BE2C (cell line): ENCODE data around the gene SCYGR7.

Source experiments
- DNase-seq: peaks from one replicate; pipeline ENCODE4 v3.0.0-alpha.2; 2020
- H3K27me3 ChIP-seq: fragments of 250-450 bp; sonication (Bioruptor Pico); 2 replicates; pipeline ENCODE4 v1.5.1; 2020; ENCODE audit warnings: mild to moderate bottlenecking
- H3K36me3 ChIP-seq: fragments of 250-450 bp; sonication (Bioruptor Pico); 2 replicates; pipeline ENCODE4 v1.5.1; 2020; ENCODE audit warnings: mild to moderate bottlenecking
- H3K4me1 ChIP-seq: fragments of 250-450 bp; sonication (Bioruptor Pico); 2 replicates; pipeline ENCODE4 v1.5.1; 2020
- H3K4me3 ChIP-seq: 2 replicates; pipeline ENCODE4 v1.5.1; 2011; ENCODE audit warnings: low read depth, low read length
- H3K9me3 ChIP-seq: fragments of 250-450 bp; sonication (Bioruptor Pico); 2 replicates; pipeline ENCODE4 v1.5.1; 2020
- TF ChIP-seq, protein P1 (sequence below): IDR thresholded peaks from 2 replicates; pipeline ENCODE4 v1.5.1; 2012; ENCODE audit warnings: mild to moderate bottlenecking, low read depth, low read length

SCYGR7 gene

DNA sequence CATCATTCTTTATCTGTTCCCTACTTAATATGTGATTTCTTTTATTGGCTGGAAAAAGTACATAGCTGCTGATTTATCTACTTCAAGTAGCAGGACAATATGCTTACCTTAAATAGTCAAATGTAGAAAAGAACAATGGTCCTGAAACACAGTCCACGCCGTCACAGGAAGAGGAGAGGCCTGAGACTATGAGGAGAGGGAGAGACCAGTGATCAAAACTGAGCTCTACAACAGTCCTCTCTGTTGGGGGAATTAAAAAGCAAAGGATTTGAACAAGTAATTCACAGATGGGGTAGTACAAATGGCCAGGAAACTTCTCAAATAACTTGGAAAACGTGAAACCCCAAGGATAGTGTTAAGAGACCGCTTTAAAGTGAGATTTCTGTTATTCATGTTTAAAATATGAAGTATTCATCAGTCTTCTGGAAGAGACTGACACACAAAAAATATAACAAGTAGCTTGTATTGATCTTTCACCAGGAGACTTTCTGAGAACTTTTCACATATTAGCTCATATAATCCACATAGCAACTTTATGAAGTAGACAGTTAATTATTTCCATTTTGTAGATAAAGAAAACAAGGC is 37.7 kb downstream of the SCYGR7 start:
- no peak for DNase-seq
- no peak overlapping the region for H3K4me3 ChIP-seq

DNA sequence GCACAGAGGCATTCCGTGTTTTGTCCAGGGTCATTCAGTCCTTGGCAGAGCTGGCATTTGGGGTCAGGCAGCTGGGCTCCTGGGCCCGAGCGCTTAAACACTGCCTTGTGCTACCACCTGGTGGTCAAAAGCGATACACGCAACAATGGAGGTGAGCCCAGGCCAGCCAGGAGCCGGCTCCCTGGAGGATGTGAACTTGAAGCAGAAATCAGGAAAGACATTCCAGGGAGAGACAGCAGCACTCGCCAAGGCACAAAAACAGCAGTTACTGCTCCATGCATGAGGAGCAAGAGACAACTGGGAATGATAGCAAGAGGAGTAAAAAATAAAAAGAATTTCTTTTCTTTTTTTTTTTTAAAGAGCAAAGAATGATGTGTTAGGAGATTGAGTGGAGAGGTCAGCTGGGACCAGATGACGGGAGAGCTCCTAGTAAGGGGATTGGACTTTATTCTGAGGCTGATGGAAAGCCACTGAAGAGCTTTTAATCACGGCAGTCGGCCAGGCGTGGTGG is 38.3 kb downstream of the SCYGR7 start:
- TF ChIP-seq, protein P1, sequence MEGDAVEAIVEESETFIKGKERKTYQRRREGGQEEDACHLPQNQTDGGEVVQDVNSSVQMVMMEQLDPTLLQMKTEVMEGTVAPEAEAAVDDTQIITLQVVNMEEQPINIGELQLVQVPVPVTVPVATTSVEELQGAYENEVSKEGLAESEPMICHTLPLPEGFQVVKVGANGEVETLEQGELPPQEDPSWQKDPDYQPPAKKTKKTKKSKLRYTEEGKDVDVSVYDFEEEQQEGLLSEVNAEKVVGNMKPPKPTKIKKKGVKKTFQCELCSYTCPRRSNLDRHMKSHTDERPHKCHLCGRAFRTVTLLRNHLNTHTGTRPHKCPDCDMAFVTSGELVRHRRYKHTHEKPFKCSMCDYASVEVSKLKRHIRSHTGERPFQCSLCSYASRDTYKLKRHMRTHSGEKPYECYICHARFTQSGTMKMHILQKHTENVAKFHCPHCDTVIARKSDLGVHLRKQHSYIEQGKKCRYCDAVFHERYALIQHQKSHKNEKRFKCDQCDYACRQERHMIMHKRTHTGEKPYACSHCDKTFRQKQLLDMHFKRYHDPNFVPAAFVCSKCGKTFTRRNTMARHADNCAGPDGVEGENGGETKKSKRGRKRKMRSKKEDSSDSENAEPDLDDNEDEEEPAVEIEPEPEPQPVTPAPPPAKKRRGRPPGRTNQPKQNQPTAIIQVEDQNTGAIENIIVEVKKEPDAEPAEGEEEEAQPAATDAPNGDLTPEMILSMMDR: peak; percentile 84
- H3K36me3 ChIP-seq: no peaks in the 10 kb centered on the region
- no peaks in the 10 kb centered on the region for H3K4me1 ChIP-seq
- DNase-seq: peak; percentile 80
- H3K4me3 ChIP-seq: no peak overlapping the region
- H3K9me3 ChIP-seq: no peaks in the 10 kb centered on the region
- no peaks in the 10 kb centered on the region for H3K27me3 ChIP-seq

More for the DNA sequence above, 37.7 kb downstream of the SCYGR7 start:
- H3K4me1 ChIP-seq: no peaks in the 10 kb centered on the region
- H3K36me3 ChIP-seq: no peaks in the 10 kb centered on the region
- H3K9me3 ChIP-seq: no peaks in the 10 kb centered on the region
- TF ChIP-seq, protein P1: no peak
- no peaks in the 10 kb centered on the region for H3K27me3 ChIP-seq

DNA sequence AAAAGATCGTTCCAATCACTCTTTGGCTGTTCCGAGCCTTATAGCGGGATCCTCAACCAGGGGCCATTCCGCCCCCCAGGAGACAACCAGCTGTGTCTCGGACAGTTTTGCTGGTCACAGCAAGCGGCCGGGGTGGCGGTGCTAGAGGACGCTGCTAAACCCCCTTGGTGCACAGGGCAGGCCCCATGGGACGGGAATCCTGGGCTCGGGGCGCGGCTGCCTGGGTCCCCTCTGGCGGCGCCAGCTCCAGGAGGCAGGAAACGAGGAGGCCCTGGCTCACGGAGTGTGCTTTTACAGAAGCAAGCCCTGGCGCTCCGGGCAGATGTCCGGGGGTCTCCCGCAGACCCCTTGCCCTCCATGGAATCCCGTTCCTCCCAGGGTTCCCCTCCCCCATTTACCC is 39.7 kb downstream of the SCYGR7 start:
- H3K27me3 ChIP-seq: no peaks in the 10 kb centered on the region
- H3K9me3 ChIP-seq: no peaks in the 10 kb centered on the region
- DNase-seq: no peak
- H3K4me1 ChIP-seq: no peaks in the 10 kb centered on the region
- no peak overlapping the region for H3K4me3 ChIP-seq
- no peaks in the 10 kb centered on the region for H3K36me3 ChIP-seq
- TF ChIP-seq, protein P1: no peak

DNA sequence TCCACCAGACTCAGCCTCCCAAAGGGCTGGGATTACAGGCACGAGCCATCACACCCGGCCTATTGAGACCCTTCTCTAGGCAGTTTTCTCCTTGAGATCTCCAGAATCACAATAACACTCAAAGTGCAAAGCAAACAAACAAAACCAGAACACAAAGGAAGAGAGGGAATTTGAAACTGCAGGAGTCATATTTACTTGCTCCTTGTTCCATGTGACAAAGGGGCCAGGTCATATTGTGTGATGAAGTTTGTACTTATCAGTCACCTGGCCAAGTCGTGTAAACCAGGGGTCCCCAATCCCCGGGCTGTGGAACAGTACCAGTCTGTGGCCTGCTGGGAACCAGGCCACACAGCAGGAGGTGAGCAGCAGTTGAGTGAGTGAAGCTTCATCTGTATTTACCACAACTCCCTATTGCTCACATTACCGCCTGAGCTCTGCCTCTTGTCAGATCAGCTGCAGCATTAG is 44.1 kb downstream of the SCYGR7 start:
- no peaks in the 10 kb centered on the region for H3K27me3 ChIP-seq
- no peaks in the 10 kb centered on the region; the same call in 1 of the 2 replicates for H3K9me3 ChIP-seq
- DNase-seq: no peak
- no peak overlapping the region for H3K4me3 ChIP-seq
- H3K36me3 ChIP-seq: no peaks in the 10 kb centered on the region
- TF ChIP-seq, protein P1: no peak
- no peaks in the 10 kb centered on the region for H3K4me1 ChIP-seq

DNA sequence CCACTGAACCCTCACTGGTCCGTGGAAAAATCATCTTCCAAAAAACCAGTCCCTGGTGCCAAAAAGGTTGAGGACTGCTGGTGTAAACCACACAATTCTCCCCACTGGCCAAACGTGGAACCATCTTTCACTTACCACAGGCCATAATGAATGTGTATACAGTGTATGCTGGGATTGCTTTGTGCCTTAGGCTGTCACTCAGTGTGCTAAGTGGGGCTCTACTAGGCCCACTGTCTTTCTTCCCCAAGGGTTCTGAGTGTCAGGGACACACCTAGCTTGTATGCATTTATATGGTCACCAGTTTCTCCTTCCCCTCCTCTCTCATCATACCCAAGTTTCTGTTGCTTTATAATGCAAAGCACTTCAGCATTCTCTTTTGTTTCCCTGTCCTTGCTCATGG is 44.8 kb downstream of the SCYGR7 start:
- DNase-seq: no peak
- no peak overlapping the region for H3K4me3 ChIP-seq
- TF ChIP-seq, protein P1: no peak
- H3K4me1 ChIP-seq: no peaks in the 10 kb centered on the region
- no peaks in the 10 kb centered on the region for H3K27me3 ChIP-seq
- H3K9me3 ChIP-seq: no peaks in the 10 kb centered on the region; the same call in 1 of the 2 replicates
- H3K36me3 ChIP-seq: no peaks in the 10 kb centered on the region

DNA sequence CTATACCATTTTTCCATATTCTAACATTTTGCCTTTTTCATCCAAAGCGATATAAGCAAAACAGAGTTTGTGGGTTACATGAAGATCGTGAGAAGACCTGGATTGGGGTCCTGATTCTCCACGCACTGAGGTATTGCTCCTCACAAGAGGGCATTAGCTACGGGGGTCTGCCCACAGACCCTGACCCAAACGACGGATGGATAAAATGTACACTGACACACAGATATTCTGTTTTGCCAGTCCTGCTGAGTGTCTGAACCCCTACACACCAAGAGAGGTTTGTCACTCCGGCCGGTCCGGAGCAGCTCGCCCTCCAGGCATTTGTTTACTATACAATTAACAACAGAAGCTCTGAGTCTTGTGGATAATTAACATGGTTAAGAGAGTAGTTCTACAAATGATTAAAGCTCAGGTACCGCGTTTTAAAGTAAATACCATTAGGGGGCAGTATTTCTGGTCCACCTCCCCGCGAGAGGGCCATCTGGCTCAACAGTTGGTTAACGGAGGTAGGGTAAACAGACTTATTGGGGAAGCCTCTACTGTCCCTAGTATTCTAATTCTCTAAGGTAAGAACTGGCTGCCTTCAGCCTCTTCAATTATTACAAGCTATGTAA is 46.0 kb downstream of the SCYGR7 start:
- DNase-seq: no peak
- no peaks in the 10 kb centered on the region for H3K4me1 ChIP-seq
- TF ChIP-seq, protein P1: no peak
- H3K4me3 ChIP-seq: no peak overlapping the region
- no peaks in the 10 kb centered on the region for H3K36me3 ChIP-seq
- no peaks in the 10 kb centered on the region; the same call in 1 of the 2 replicates for H3K9me3 ChIP-seq
- no peaks in the 10 kb centered on the region for H3K27me3 ChIP-seq
